Lung (tissue), 12 donors: Measurements from ENCODE around the gene CCDC24. TPM values are rescaled to one million over a fixed set of nuclear protein-coding genes. Genes with fewer than 3 reads are reported as not detected.

ENCODE experiments used
- ATAC-seq: fragments of 200-7000 bp; cut with Tn5 transposase; one replicate; pipeline ENCODE4 v1.9.1; 2020; ENCODE audit warnings: moderate number of reproducible peaks; ENCODE audit not compliant: insufficient read depth, low FRiP score
- DNase-seq, 3 donors: peaks; one replicate each; pipeline ENCODE4 v3.0.0-alpha.2; 2013 to 2017
- H3K27ac ChIP-seq, 2 donors: one replicate each; pipeline ENCODE4 v1.5.1; 2013; ENCODE audit warnings: mild to moderate bottlenecking in 2 of 2, moderate library complexity in 2 of 2, control low read depth in 1 of 2, inconsistent platforms in 1 of 2, low read depth in 1 of 2, low read length in 1 of 2
- H3K27me3 ChIP-seq, 3 donors: one replicate each; pipeline ENCODE4 v1.5.1; 2013; ENCODE audit warnings: low read length in 2 of 3; ENCODE audit not compliant: control insufficient read depth in 3 of 3, insufficient read depth in 3 of 3
- H3K36me3 ChIP-seq, 4 donors: one replicate each; pipeline ENCODE4 v1.5.1; 2013; ENCODE audit warnings: low read length in 4 of 4, mild to moderate bottlenecking in 1 of 4, moderate library complexity in 1 of 4; ENCODE audit not compliant: control insufficient read depth in 4 of 4, insufficient read depth in 4 of 4
- H3K4me1 ChIP-seq, 5 donors: one replicate each; pipeline ENCODE4 v1.5.1; 2013; ENCODE audit warnings: low read length in 5 of 5, mild to moderate bottlenecking in 2 of 5, moderate library complexity in 1 of 5; ENCODE audit not compliant: control insufficient read depth in 5 of 5, insufficient read depth in 5 of 5
- H3K4me3 ChIP-seq: one replicate; pipeline ENCODE4 v1.5.1; 2013; ENCODE audit warnings: mild to moderate bottlenecking, control low read depth, moderate library complexity
- H3K9ac ChIP-seq, 2 donors: one replicate each; pipeline ENCODE4 v1.5.1; 2013; ENCODE audit warnings: low read length in 2 of 2, control low read depth in 1 of 2; ENCODE audit not compliant: insufficient read depth in 1 of 2
- H3K9me3 ChIP-seq, 4 donors: one replicate each; pipeline ENCODE4 v1.5.1; 2013; ENCODE audit warnings: low read length in 3 of 4, mild to moderate bottlenecking in 1 of 4, moderate library complexity in 1 of 4; ENCODE audit not compliant: control insufficient read depth in 4 of 4, insufficient read depth in 3 of 4
- CTCF ChIP-seq: IDR thresholded peaks from 2 replicates; pipeline ENCODE4 v1.5.1; 2012; ENCODE audit warnings: mild to moderate bottlenecking; ENCODE audit errors: control extremely low read depth, extremely low read depth
- WGBS, 2 donors: extraction: QIAGEN DNeasy Blood & Tissue Kit; methylation state at CpG; one replicate each; pipeline ENCODE4 v1.1.7; 2013; 5-methylcytosine and 5-hydroxymethylcytosine counted together
- polyA plus RNA-seq, 2 donors: library from polyadenylated mRNA; stranded (reverse); fragments of 200-250 nt; gene quantifications; one replicate each; pipeline ENCODE4 v1.2.1, GENCODE V29; 2013
- total RNA-seq, 2 donors: library from RNA; depleted of rRNA in 1 of 2; stranded (reverse); fragments of >200 nt in 1 of 2; gene quantifications; one replicate each; pipeline ENCODE4 v1.2.1, GENCODE V29; 2014 to 2021
- donor health status: control.
- donor health status: control.
- donor health status: Bipolar disorder and iron deficiency.
- donor health status: healthy.
- donor health status: DM: yes; HTN: yes; CAD: no.

The CCDC24 gene
- total and polyA plus RNA-seq, 4 donors: 9.9 to 20.1 (median 13.2) TPM

- H3K27me3 ChIP-seq: no peaks in the 10 kb centered on the region
- H3K9me3 ChIP-seq: no peaks in the 10 kb centered on the region
- peak; percentile 90 for ATAC-seq
- peak overlapping the region; percentile 45 to 55 for H3K9ac ChIP-seq
- peak overlapping the region; percentile 69 for H3K4me3 ChIP-seq
- WGBS, 2 donors: 0% methylated on average over 55 to 75 of the region's 75 CpGs
- H3K27ac ChIP-seq: peak overlapping the region; percentile 60 to 86
- DNase-seq: peak; percentile 88 to 94 (median 92)
- TF ChIP-seq CTCF: no peak
- peaks cover 0 to 28% (median 12%) of the 10 kb centered on the region in 5 donors for H3K4me1 ChIP-seq
- no peaks in the 10 kb centered on the region for H3K36me3 ChIP-seq
These were observed 38.7 kb downstream of the CCDC24 start for GRCh38 chr1:44029911-44030604.

GRCh38 chr1:44030605-44031251 lies 39.3 kb downstream of the CCDC24 start:
- WGBS, 2 donors: 0% methylated on average over 38 to 65 of the region's 66 CpGs
- TF ChIP-seq CTCF: no peak
- Histone ChIP-seq H3K4me3 (peak overlapping the region; percentile 69), H3K9me3 (no peaks in the 10 kb centered on the region), H3K36me3 (no peaks in the 10 kb centered on the region), H3K27me3 (no peaks in the 10 kb centered on the region), H3K4me1 (peaks cover 0 to 34% (median 12%) of the 10 kb centered on the region in 5 donors), H3K27ac (peak overlapping the region; percentile 60 to 86), H3K9ac (no peak overlapping the region)
- ATAC-seq (peak; percentile 6), DNase-seq (peak; percentile 66 to 74 (median 71))

GRCh38 chr1:44031252-44032169 lies 40.1 kb downstream of the CCDC24 start, which contains the start of gene SLC6A9:
TSS of gene SLC6A9 (minus strand) at chr1:44031462. CDS start at chr1:44024277, 7,185 bp downstream.
- 15 to 18% methylated on average over 37 to 40 of the region's 40 CpGs for WGBS, 2 donors
- no peak within 1 kb of the TSS for H3K9ac ChIP-seq
- H3K36me3 ChIP-seq: no peaks in the 10 kb centered on the region
- DNase-seq: peak; percentile 92 to 97 (median 96)
- ATAC-seq: peak; percentile 29
- H3K4me1 ChIP-seq: peaks cover 0 to 42% (median 16%) of the 10 kb centered on the region in 5 donors
- no peaks in the 10 kb centered on the region for H3K27me3 ChIP-seq
- TF ChIP-seq CTCF: no peak
- H3K27ac ChIP-seq: peak within 1 kb of the TSS; percentile 60 to 86
- no peaks in the 10 kb centered on the region for H3K9me3 ChIP-seq
- peak within 1 kb of the TSS; percentile 69 for H3K4me3 ChIP-seq
